Esophagus squamous epithelium (tissue), 5 donors: ENCODE data around the gene PRKCB. TPM values are rescaled to one million over a fixed set of nuclear protein-coding genes. Genes with fewer than 3 reads are reported as not detected.

Experiments used
- DNase-seq: peaks from one replicate; lab custom pipeline; 2025; lab: John Stamatoyannopoulos, UW
- H3K27ac ChIP-seq, 4 donors: fragments of 200-600 bp; sonication (generic); one replicate each; pipeline ENCODE4 v1.5.1; 2016 to 2019; ENCODE audit warnings: mild to moderate bottlenecking in 1 of 4
- H3K27me3 ChIP-seq, 4 donors: fragments of 200-600 bp; sonication (generic); 1 replicate in 3 of 4; 2 replicates in 1 of 4; pipeline versions ENCODE4 v1.5.1 to v1.6.0; 2017 to 2021; ENCODE audit warnings: antibody characterized with exemption in 1 of 4
- H3K36me3 ChIP-seq, 3 donors: fragments of 200-600 bp; sonication (generic); one replicate each; pipeline ENCODE4 v1.5.1; 2016 to 2019
- H3K4me1 ChIP-seq, 3 donors: fragments of 200-600 bp; sonication (generic); one replicate each; pipeline ENCODE4 v1.5.1; 2017 to 2019
- H3K4me3 ChIP-seq, 4 donors: fragments of 200-600 bp; sonication (generic); 1 replicate in 3 of 4; 2 replicates in 1 of 4; pipeline ENCODE4 v1.5.1; 2016 to 2019; ENCODE audit warnings: mild to moderate bottlenecking in 2 of 4, moderate library complexity in 1 of 4
- H3K9me3 ChIP-seq, 3 donors: fragments of 200-600 bp; sonication (generic); one replicate each; pipeline ENCODE4 v1.5.1; 2016 to 2019
- POLR2A ChIP-seq, 4 donors: fragments of 450-650 bp; IDR thresholded peaks; one replicate each; pipeline ENCODE4 v1.6.1; 2017; ENCODE audit warnings: antibody characterized with exemption in 4 of 4, mild to moderate bottlenecking in 4 of 4, moderate library complexity in 3 of 4
- WGBS, 2 donors: methylation state at CpG; one replicate each; pipeline ENCODE4 v1.1.5; 2018; 5-methylcytosine and 5-hydroxymethylcytosine counted together
- intact Hi-C: fragments of 100-400 bp; cut with DNase I; formaldehyde crosslinking; loops from one replicate; pipeline ENCODE4 v1.15.0; 2022
- total RNA-seq, 4 donors: library from RNA; depleted of rRNA; stranded (reverse); fragments of >200 nt; gene quantifications; one replicate each; pipeline ENCODE4 v1.1.0, GENCODE V29; 2016
- TF ChIP-seq, protein P1 (sequence below), 6 experiments: fragments of 450-650 bp in 4 of 6; fragments of 200-600 bp in 2 of 6; sonication (generic) in 2 of 6; IDR thresholded peaks; one replicate each; pipeline ENCODE4 v1.5.1; 2016 to 2019; ENCODE audit warnings: antibody characterized with exemption in 6 of 6, mild to moderate bottlenecking in 4 of 6, moderate library complexity in 4 of 6
- donor health status: DM: yes; HTN: yes; CAD: no.

The PRKCB gene
- total RNA-seq, 4 donors from 2014 or later: 0.38 to 4.0 (median 1.7) TPM

DNA sequence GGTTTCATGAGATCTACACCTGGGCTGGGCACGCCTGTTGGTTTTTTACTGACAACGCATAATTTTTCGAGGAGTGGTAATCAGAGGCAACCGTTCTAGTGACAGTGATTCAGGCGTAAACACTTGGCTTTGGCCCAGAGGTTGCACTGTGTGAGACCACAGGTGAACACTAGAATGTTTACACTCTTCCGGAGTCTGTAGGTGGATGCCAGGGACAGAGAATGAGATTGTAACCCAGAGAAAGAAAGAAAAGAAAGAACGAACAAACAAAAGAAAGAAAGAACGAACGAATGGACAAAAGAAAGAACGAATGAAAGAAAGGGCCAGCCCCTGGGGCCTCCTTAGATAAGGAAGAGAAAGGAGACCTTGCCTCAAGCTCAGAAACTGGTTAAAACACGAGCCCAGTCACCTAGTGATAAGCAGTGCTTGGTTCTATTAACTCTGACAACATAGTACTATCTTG, 113.2 kb downstream of the PRKCB start:
- Histone ChIP-seq H3K4me3 (peak overlapping the region in 1 of 4 donors; percentile 0), H3K27me3 (peaks cover 0 to 6% (median 0%) of the 10 kb centered on the region in 4 donors), H3K9me3 (no peaks in the 10 kb centered on the region), H3K27ac (peak overlapping the region in 1 of 4 donors; percentile 9), H3K36me3 (no peaks in the 10 kb centered on the region), H3K4me1 (peaks cover 0 to 4% (median 0%) of the 10 kb centered on the region in 3 donors)
- TF ChIP-seq POLR2A (IDR thresholded peaks at IDR 0.05): no peak
- TF ChIP-seq, protein P1, sequence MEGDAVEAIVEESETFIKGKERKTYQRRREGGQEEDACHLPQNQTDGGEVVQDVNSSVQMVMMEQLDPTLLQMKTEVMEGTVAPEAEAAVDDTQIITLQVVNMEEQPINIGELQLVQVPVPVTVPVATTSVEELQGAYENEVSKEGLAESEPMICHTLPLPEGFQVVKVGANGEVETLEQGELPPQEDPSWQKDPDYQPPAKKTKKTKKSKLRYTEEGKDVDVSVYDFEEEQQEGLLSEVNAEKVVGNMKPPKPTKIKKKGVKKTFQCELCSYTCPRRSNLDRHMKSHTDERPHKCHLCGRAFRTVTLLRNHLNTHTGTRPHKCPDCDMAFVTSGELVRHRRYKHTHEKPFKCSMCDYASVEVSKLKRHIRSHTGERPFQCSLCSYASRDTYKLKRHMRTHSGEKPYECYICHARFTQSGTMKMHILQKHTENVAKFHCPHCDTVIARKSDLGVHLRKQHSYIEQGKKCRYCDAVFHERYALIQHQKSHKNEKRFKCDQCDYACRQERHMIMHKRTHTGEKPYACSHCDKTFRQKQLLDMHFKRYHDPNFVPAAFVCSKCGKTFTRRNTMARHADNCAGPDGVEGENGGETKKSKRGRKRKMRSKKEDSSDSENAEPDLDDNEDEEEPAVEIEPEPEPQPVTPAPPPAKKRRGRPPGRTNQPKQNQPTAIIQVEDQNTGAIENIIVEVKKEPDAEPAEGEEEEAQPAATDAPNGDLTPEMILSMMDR (IDR thresholded peaks at IDR 0.05): no peak
- 40 to 44% methylated on average over 7 to 11 of the region's 11 CpGs for WGBS, 2 donors
- DNase-seq: no peak
- intact Hi-C loops: no loop called here

DNA sequence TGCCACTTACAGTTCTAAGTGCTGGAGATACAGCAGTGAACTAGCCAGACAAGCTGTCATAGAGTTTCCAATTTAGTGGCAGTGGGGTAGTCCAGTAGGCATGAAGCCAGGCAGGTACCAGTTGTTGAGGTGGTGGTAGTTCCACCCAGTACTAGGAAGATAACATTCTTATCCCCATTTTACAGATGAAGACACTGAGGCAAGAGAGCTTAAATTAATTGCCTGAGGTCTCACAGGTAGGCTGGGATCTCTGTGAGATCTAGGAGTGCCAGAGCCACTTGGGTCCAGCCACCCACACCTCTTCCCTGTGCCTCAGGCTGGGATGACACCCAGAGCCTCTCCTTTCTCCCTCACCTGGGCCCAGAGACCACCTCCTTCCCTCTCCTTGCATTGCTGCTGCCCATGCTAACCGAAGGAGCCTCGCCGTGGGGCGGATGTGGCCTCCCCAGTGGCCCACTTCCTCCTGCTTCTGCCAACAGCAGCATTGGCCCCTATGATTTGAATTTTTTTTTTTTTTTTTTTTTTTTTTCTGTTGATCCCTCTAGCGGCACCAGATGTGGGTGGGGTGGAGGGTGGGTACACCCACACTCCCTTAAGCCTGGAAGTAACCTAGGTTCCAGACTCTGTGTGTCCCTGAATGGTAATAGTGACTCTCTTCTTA, 114.0 kb downstream of the PRKCB start:
- no peaks in the 10 kb centered on the region for H3K36me3 ChIP-seq
- 66 to 76% methylated on average over 5 of the region's 5 CpGs for WGBS, 2 donors
- H3K4me3 ChIP-seq: no peak overlapping the region
- TF ChIP-seq POLR2A (IDR thresholded peaks at IDR 0.05): no peak
- TF ChIP-seq, protein P1 (IDR thresholded peaks at IDR 0.05): no peak
- intact Hi-C loops: no loop called here
- DNase-seq: no peak
- peak overlapping the region in 2 of 4 donors; percentile 2 to 36 for H3K27ac ChIP-seq
- H3K4me1 ChIP-seq: peaks cover 0 to 4% (median 0%) of the 10 kb centered on the region in 3 donors
- H3K9me3 ChIP-seq: no peaks in the 10 kb centered on the region
- H3K27me3 ChIP-seq: peaks cover 0 to 6% (median 0%) of the 10 kb centered on the region in 4 donors

DNA sequence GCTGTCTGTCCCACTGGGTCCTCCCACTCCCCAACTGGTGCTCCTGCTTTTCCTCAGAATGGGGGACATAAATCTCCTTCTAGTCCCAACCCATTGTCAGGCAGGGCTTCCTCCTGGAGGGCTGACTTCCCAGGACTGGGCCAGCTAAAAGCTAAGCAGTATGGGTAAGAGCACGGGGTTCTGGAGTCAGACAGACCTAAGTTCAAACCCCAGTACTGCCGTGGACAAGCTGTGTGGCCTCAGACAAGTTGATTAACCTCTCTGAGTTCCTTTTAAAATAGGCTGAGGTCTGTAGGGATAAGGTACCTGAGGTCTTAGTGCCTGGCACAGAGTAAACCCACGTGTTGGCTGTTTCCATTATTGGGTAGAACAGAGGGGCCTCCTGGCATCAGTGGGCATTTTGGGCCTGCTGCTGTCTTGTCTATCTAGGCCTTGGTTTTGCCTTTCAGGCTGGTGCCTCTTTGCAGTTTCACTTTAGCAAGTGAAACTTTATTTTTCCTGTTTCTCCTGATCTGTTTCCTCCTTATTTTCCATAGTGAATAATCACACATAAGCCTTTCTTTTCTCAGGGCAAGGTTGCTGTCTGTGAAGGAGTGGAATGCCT, 114.6 kb downstream of the PRKCB start:
- H3K27ac ChIP-seq: peak overlapping the region in 1 of 4 donors; percentile 36
- no peaks in the 10 kb centered on the region for H3K9me3 ChIP-seq
- H3K27me3 ChIP-seq: peaks cover 0 to 6% (median 0%) of the 10 kb centered on the region in 4 donors
- TF ChIP-seq, protein P1 (IDR thresholded peaks at IDR 0.05): no peak
- no peak for TF ChIP-seq POLR2A (IDR thresholded peaks at IDR 0.05)
- DNase-seq: no peak
- WGBS, 2 donors: 15 to 17% methylated on average over 1 to 2 of the region's 3 CpGs
- intact Hi-C loops: no loop called here
- no peaks in the 10 kb centered on the region for H3K36me3 ChIP-seq
- no peak overlapping the region for H3K4me3 ChIP-seq
- H3K4me1 ChIP-seq: peaks cover 0 to 4% (median 0%) of the 10 kb centered on the region in 3 donors

DNA sequence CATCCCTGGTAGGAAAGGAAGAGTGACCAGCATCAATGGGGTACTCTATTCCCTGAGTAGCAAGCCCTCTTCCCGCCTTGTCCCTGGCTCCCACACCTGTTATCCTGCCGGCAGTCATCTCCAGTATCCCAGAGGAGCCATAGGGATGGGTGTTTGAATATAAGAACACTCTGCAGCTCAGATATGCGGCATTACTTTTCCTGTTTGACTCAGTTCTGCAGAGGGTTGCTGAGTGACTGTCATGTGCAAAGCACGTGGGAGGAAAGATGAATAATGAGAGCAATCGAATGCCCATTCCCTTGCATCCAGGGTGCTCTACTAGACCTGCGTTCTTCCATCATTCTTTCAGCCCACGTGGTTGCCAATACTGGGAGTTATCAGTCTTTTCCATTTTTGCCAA, 115.1 kb downstream of the PRKCB start:
- intact Hi-C loops: no loop called here
- Histone ChIP-seq H3K4me3 (no peak overlapping the region), H3K27me3 (peaks cover 0 to 6% (median 0%) of the 10 kb centered on the region in 4 donors), H3K36me3 (no peaks in the 10 kb centered on the region), H3K4me1 (peaks cover 0 to 4% (median 0%) of the 10 kb centered on the region in 3 donors), H3K27ac (no peak overlapping the region), H3K9me3 (no peaks in the 10 kb centered on the region)
- 39 to 48% methylated on average over 6 to 7 of the region's 7 CpGs for WGBS, 2 donors
- TF ChIP-seq, protein P1 (IDR thresholded peaks at IDR 0.05): no peak
- TF ChIP-seq POLR2A (IDR thresholded peaks at IDR 0.05): no peak
- no peak for DNase-seq
